Trophoblast cell (in vitro differentiated cells and primary cell): Measurements from ENCODE around the gene AP5Z1.

Source experiments
- DNase-seq, 2 donors: peaks; one replicate each; pipeline ENCODE4 v3.0.0-alpha.2; 2016
- H2AFZ ChIP-seq: 2 replicates; pipeline ENCODE4 v1.6.1; 2013; ENCODE audit warnings: low read length, moderate library complexity, mild to moderate bottlenecking; ENCODE audit not compliant: insufficient read depth, poor library complexity
- H2AK5ac ChIP-seq: 2 replicates; pipeline ENCODE4 v1.6.1; 2013; ENCODE audit warnings: mild to moderate bottlenecking, low read length
- H2BK120ac ChIP-seq: 2 replicates; pipeline ENCODE4 v1.6.1; 2013; ENCODE audit warnings: low read length, mild to moderate bottlenecking, moderate library complexity; ENCODE audit not compliant: insufficient read depth, poor library complexity
- H2BK12ac ChIP-seq: 2 replicates; pipeline ENCODE4 v1.6.1; 2013; ENCODE audit warnings: mild to moderate bottlenecking, low read length, moderate library complexity
- H2BK5ac ChIP-seq: 2 replicates; pipeline ENCODE4 v1.6.1; 2013; ENCODE audit warnings: low read length, low read depth, moderate library complexity, mild to moderate bottlenecking; ENCODE audit not compliant: poor library complexity
- H3K14ac ChIP-seq: 2 replicates; pipeline ENCODE4 v1.6.1; 2013; ENCODE audit warnings: mild to moderate bottlenecking, low read length
- H3K18ac ChIP-seq: 2 replicates; pipeline ENCODE4 v1.6.1; 2013; ENCODE audit warnings: mild to moderate bottlenecking, low read length
- H3K23ac ChIP-seq: 2 replicates; pipeline ENCODE4 v1.6.1; 2013; ENCODE audit warnings: low read length
- H3K27ac ChIP-seq: 2 replicates; pipeline ENCODE4 v1.5.1; 2013; ENCODE audit warnings: low read depth, mild to moderate bottlenecking, inconsistent platforms, low read length, moderate library complexity
- H3K27me3 ChIP-seq: 2 replicates; pipeline ENCODE4 v1.6.1; 2013; ENCODE audit warnings: inconsistent platforms, mild to moderate bottlenecking, low read length, moderate library complexity; ENCODE audit not compliant: insufficient read depth
- H3K36me3 ChIP-seq, 2 experiments: 1 replicate in 1 of 2; 2 replicates in 1 of 2; pipeline ENCODE4 v1.6.1; 2013; ENCODE audit warnings: low read length in 2 of 2, mild to moderate bottlenecking in 2 of 2, moderate library complexity in 1 of 2; ENCODE audit not compliant: insufficient read depth in 2 of 2, control insufficient read depth in 1 of 2
- H3K4ac ChIP-seq: 2 replicates; pipeline ENCODE4 v1.6.1; 2013; ENCODE audit warnings: low read depth, mild to moderate bottlenecking, low read length, moderate library complexity
- H3K4me1 ChIP-seq, 2 experiments: 1 replicate in 1 of 2; 2 replicates in 1 of 2; pipeline ENCODE4 v1.6.1; 2013; ENCODE audit warnings: low read length in 2 of 2, mild to moderate bottlenecking in 2 of 2, moderate library complexity in 1 of 2; ENCODE audit not compliant: insufficient read depth in 2 of 2, control insufficient read depth in 1 of 2
- H3K4me2 ChIP-seq: 2 replicates; pipeline ENCODE4 v1.6.1; 2013; ENCODE audit warnings: inconsistent platforms, mild to moderate bottlenecking, low read length, moderate library complexity
- H3K4me3 ChIP-seq: 2 replicates; pipeline ENCODE4 v1.5.1; 2013; ENCODE audit warnings: mild to moderate bottlenecking, low read depth, low read length, inconsistent platforms
- H3K79me1 ChIP-seq: one replicate; pipeline ENCODE4 v1.6.1; 2013; ENCODE audit warnings: low read length
- H3K79me2 ChIP-seq: 2 replicates; pipeline ENCODE4 v1.6.1; 2013; ENCODE audit warnings: low read length, mild to moderate bottlenecking; ENCODE audit not compliant: control insufficient read depth, insufficient read depth, poor library complexity
- H3K9ac ChIP-seq: 2 replicates; pipeline ENCODE4 v1.6.1; 2013; ENCODE audit warnings: mild to moderate bottlenecking, low read length
- H3K9me3 ChIP-seq: 2 replicates; pipeline ENCODE4 v1.6.1; 2013; ENCODE audit warnings: low read depth, mild to moderate bottlenecking, control low read depth, inconsistent platforms, low read length; ENCODE audit not compliant: insufficient read depth
- H4K12ac ChIP-seq: 2 replicates; pipeline ENCODE4 v1.6.1; 2013; ENCODE audit warnings: low read depth, mild to moderate bottlenecking, low read length, moderate library complexity
- H4K8ac ChIP-seq: 2 replicates; pipeline ENCODE4 v1.6.1; 2013; ENCODE audit warnings: low read depth, mild to moderate bottlenecking, low read length, moderate library complexity
- H4K91ac ChIP-seq: one replicate; pipeline ENCODE4 v1.6.1; 2013; ENCODE audit warnings: low read depth, mild to moderate bottlenecking, low read length, moderate library complexity
- WGBS: extraction: QIAGEN DNeasy Blood & Tissue Kit; methylation state at CpG from one replicate; pipeline ENCODE4 v1.1.7; 2013; ENCODE audit warnings: missing lambda C conversion rate; ENCODE audit not compliant: insufficient read length, insufficient coverage; ENCODE audit errors: extremely low coverage; 5-methylcytosine and 5-hydroxymethylcytosine counted together

The AP5Z1 gene

DNA sequence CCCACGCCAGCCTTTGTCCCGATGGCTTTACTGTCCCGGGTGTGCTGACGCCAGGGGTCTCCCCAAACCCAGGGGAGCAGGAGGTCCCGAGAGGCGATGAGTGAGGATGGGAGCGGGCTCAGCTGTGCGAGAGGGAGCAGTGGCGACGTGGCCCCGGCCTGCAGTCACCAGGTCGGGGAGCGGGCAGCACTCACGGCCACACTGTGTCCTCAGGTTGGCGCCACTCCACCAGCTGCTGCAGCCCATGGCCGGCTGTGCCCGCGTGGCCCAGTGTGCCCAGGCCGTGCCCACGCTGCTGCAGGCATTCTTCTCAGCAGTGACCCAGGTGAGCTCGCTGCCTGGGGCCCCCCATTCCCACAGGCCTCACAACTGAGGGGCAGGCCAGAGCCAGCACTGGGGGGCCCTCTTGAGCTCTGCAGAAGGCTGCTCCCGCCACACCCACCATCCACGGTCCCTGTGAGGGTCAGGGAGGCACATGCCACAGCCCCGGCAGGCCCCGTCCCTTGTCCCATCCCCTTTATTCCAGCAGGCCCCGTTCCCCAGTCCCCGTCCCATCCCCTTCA lies 13.3 kb downstream of the AP5Z1 start:
- Histone ChIP-seq H3K4me1 (peaks cover 6 to 11% of the 10 kb centered on the region in 2 experiments), H2BK120ac (no peak overlapping the region), H3K27ac (no peak overlapping the region), H3K4me2 (no peak overlapping the region), H3K4me3 (no peak overlapping the region), H4K91ac (no peak overlapping the region), H3K4ac (no peak overlapping the region), H3K9ac (no peak overlapping the region), H3K79me1 (no peaks in the 10 kb centered on the region), H3K79me2 (no peaks in the 10 kb centered on the region), H3K36me3 (peaks cover 88 to 93% of the 10 kb centered on the region in 2 experiments), H2BK12ac (no peak overlapping the region), H2AFZ (no peak overlapping the region), H3K14ac (no peak overlapping the region), H2AK5ac (no peak overlapping the region), H3K9me3 (peaks cover 8% of the 10 kb centered on the region), H2BK5ac (no peak overlapping the region), H3K27me3 (no peaks in the 10 kb centered on the region), H3K18ac (no peak overlapping the region), H3K23ac (no peak overlapping the region), H4K8ac (no peak overlapping the region), H4K12ac (no peak overlapping the region)
- DNase-seq, result no peak
- WGBS, result no CpG with 5 or more reads among the region's 27 CpGs

DNA sequence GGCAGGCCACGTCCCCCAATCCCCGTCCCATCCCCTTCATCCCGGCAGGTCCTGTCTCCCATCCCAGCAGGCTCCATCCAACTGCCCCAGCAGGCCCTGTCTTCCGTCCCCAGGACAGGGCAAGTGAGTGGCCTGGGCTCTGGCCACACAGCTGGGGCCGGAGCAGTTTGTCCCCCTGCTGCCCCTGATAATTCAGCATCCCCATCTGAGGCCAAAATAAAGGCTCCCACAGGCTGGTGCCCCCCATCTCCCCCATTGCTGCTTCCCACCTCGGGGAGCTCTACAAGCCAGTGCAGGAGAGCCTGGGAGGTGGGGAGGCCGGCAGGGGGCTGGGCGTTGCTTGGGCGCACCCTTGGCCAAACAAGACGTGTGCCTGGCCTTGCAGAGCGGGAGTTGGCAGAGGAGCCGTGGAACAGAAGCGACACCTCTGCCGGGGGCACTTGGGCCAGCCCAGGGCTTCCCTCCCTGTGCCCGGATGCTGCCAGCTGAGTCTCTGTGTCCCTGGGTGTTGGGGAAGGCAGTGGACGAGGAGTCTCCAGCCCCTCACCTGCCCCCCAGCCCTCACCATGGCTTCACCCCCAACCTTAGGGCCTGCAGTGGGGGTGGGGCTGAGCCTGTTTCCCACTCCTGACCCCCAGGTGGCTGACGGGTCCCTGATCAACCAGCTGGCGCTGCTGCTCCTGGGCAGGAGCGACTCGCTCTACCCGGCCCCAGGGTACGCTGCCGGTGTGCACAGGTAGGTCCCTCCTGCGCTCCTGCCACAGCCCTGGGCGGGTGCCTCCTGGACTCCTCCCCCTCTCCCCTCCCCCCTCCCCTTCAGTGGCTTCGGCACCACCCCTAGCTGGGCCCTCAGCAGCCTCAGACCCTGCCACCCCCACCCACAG lies 14.0 kb downstream of the AP5Z1 start:
- Histone ChIP-seq H3K79me1 (no peaks in the 10 kb centered on the region), H3K36me3 (peaks cover 81 to 86% of the 10 kb centered on the region in 2 experiments), H3K4ac (no peak overlapping the region), H3K4me3 (no peak overlapping the region), H2BK12ac (no peak overlapping the region), H3K18ac (no peak overlapping the region), H3K27ac (no peak overlapping the region), H3K23ac (no peak overlapping the region), H3K4me1 (peaks cover 7 to 12% of the 10 kb centered on the region in 2 experiments), H3K9ac (no peak overlapping the region), H3K9me3 (peaks cover 9% of the 10 kb centered on the region), H4K12ac (no peak overlapping the region), H4K8ac (no peak overlapping the region), H3K14ac (no peak overlapping the region), H2AFZ (no peak overlapping the region), H2BK5ac (no peak overlapping the region), H3K79me2 (no peaks in the 10 kb centered on the region), H2AK5ac (no peak overlapping the region), H3K4me2 (no peak overlapping the region), H4K91ac (no peak overlapping the region), H3K27me3 (no peaks in the 10 kb centered on the region), H2BK120ac (no peak overlapping the region)
- DNase-seq, result no peak
- WGBS, result no CpG with 5 or more reads among the region's 26 CpGs

DNA sequence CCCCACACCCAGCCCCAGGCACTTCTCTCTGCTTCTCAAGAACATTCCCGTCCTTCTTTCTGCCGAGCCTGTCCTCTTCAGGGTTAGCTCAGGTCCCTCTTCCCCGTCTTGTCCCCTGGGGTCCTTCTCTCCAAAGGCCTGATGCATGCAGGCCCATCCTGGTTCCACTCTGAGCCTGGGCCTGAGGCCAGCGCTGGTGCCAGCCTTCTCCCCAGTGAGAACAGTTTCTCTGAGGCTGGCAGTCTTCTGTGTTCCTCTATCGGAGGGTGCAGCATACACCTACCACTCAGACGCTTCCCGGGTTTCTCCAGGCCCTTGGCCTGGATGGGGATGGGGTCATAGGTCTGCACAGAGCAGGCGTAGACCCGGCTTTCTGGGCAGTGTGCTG lies 14.6 kb downstream of the AP5Z1 start:
- no peak overlapping the region for H2BK120ac ChIP-seq
- H3K14ac ChIP-seq, result no peak overlapping the region
- no peak overlapping the region for H3K4ac ChIP-seq
- peaks cover 8 to 17% of the 10 kb centered on the region in 2 experiments for H3K4me1 ChIP-seq
- H3K4me2 ChIP-seq, result no peak overlapping the region
- no peaks in the 10 kb centered on the region for H3K79me2 ChIP-seq
- H3K4me3 ChIP-seq, result no peak overlapping the region
- H3K9me3 ChIP-seq, result peaks cover 9% of the 10 kb centered on the region
- no peaks in the 10 kb centered on the region for H3K27me3 ChIP-seq
- H3K18ac ChIP-seq, result no peak overlapping the region
- H2BK5ac ChIP-seq, result no peak overlapping the region
- no peak overlapping the region for H3K9ac ChIP-seq
- H2AFZ ChIP-seq, result no peak overlapping the region
- no peak overlapping the region for H4K8ac ChIP-seq
- WGBS, result no CpG with 5 or more reads among the region's 9 CpGs
- H3K36me3 ChIP-seq, result peaks cover 75 to 80% of the 10 kb centered on the region in 2 experiments
- H3K27ac ChIP-seq, result no peak overlapping the region
- H3K23ac ChIP-seq, result no peak overlapping the region
- H4K91ac ChIP-seq, result no peak overlapping the region
- DNase-seq, result no peak
- H2BK12ac ChIP-seq, result no peak overlapping the region
- H3K79me1 ChIP-seq, result no peaks in the 10 kb centered on the region
- no peak overlapping the region for H4K12ac ChIP-seq
- H2AK5ac ChIP-seq, result no peak overlapping the region

DNA sequence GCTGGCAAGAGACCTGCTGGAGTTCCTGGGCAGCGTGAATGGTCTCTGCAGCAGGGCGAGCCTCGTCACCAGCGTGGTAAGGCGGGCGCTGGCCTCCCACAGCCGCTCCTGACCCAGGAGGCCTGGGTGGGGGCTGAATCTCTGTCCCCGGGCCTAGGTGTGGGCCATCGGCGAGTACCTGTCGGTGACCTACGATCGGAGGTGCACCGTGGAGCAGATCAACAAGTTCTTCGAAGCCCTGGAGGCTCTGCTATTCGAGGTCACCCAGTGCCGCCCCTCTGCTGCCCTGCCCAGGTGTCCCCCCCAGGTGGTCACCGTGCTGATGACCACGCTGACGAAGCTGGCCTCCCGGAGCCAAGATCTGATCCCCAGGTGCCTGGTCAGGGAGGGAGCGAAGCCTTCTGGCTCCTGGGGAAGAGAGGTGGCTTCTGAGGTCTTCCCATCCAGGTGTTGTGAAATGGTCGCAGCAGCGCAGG lies 15.1 kb downstream of the AP5Z1 start:
- no peak overlapping the region for H3K14ac ChIP-seq
- no peak overlapping the region for H4K91ac ChIP-seq
- no peak overlapping the region for H3K4me2 ChIP-seq
- H3K27ac ChIP-seq, result no peak overlapping the region
- peaks cover 6% of the 10 kb centered on the region for H3K9me3 ChIP-seq
- no peak overlapping the region for H4K12ac ChIP-seq
- no peak overlapping the region for H3K4ac ChIP-seq
- H2BK120ac ChIP-seq, result no peak overlapping the region
- no peak overlapping the region for H2AK5ac ChIP-seq
- no peak overlapping the region for H3K23ac ChIP-seq
- H3K79me1 ChIP-seq, result no peaks in the 10 kb centered on the region
- peaks cover 70 to 75% of the 10 kb centered on the region in 2 experiments for H3K36me3 ChIP-seq
- no peak overlapping the region for H4K8ac ChIP-seq
- H3K4me3 ChIP-seq, result no peak overlapping the region
- WGBS, result no CpG with 5 or more reads among the region's 24 CpGs
- H2BK12ac ChIP-seq, result no peak overlapping the region
- peaks cover 8 to 17% of the 10 kb centered on the region in 2 experiments for H3K4me1 ChIP-seq
- H3K9ac ChIP-seq, result no peak overlapping the region
- DNase-seq, result no peak
- H3K79me2 ChIP-seq, result no peaks in the 10 kb centered on the region
- no peak overlapping the region for H2BK5ac ChIP-seq
- no peak overlapping the region for H3K18ac ChIP-seq
- no peak overlapping the region for H2AFZ ChIP-seq
- H3K27me3 ChIP-seq, result no peaks in the 10 kb centered on the region
